HG03280 (cell line): Measurements from ENCODE around the gene ALPL.

ENCODE experiments used
- ATAC-seq: cut with Tn5 transposase; IDR thresholded peaks from one replicate; pipeline ENCODE4 v1.9.1; 2021; ENCODE audit warnings: mild to moderate bottlenecking, moderate library complexity; ENCODE audit not compliant: unreplicated experiment

ALPL gene

DNA sequence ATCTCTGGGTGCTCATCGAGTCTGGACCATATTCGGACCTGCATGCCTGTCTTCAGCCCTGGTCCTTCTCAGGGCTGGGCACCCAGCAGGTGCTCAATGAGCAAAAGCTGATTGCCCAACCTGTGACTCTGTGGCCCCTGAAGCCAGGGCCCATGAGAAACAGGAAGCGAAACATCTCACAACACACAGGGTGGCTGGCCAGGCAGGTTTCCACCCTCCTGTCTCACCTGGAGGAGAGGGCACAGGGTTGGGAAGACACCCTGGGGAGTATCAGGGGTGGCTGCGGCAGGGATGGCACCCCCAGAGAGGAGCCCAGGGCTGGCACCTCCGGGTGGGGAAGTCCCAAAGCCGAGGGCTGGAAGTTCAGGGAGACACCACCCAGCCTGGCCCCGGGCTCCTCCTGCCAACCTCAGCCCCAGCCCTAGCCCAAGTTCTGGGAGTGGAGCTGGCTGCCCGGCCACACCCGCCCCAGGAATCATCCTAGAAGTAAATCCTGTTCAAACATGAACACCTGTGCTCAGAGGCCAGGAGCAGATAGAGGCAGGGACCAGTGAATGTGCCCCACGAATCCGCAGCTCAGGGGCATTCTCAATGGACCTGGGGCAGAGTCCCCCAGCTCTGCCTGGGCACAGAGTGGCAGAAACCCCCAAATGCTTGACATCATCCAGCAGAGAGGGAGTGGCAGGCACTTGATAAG lies 105.3 kb downstream of the ALPL start:
- ATAC-seq, result no peak

DNA sequence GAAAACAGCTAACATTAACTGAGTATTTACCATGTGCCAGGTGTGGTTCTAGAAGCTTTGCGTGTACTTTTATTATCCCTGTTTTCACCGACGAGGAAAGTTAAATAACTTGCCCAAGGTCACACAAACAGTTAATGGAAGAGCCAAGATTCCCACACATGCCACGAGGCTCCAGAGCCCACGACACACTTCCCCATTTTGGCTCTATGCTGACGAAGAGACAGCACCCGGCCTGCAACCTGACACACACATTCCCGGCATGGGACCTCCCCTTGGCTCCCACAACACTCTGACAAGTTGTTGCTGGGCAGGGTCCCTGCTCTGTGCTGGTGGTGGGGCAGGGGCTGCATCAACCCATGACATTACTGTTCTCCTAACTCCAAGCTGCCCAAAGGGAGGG lies 107.1 kb downstream of the ALPL start:
- ATAC-seq, result no peak

DNA sequence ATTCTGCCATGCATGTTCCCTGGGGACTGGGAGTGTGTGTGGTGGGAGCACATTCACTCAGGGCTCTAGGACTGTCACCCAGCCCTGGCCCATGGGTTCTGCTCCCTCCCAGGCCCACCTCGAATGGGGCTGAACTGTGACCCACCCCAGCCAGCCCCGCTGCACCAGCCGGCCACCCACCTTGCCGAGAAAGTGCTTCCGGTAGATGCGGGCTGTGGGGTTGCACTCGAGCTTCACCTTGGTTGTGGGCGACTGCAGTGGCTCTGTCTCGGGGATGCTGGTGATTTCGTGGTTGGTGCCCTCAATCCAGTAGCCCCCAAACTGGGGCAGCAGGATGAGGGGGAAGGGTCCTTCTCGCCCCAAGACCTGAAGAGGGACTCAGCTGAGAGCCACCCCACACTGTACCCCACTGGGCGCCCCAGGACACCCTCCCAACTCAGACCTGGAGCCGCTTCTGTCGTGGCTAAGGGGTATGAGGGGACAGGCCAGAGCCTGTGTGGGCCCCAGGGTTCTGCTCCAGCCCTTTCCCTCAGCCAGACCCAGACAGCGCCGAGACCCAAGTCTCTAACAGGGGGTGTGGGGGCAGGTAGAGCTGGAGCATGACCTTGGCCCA lies 108.0 kb downstream of the ALPL start:
- ATAC-seq, result no peak

DNA sequence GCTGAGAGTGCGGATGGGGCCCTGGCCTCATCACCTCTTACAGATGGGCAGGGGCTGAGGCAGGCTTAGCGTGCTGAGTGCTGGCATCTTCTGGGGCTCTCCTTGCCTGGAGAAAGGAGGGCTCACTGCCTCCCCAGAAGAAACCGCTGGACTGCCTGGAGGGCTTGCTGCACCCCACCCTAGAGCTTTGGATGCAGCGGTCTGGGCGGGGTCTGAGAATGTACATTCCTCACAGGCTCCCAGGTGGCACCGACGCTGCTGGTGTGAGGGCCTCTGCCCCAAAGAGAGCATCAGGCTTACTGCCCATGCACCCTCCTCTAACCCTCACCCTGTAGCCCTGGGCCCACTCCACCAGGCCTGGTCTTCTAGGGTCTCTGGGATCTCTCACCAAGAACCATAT lies 108.8 kb downstream of the ALPL start:
- no peak for ATAC-seq

DNA sequence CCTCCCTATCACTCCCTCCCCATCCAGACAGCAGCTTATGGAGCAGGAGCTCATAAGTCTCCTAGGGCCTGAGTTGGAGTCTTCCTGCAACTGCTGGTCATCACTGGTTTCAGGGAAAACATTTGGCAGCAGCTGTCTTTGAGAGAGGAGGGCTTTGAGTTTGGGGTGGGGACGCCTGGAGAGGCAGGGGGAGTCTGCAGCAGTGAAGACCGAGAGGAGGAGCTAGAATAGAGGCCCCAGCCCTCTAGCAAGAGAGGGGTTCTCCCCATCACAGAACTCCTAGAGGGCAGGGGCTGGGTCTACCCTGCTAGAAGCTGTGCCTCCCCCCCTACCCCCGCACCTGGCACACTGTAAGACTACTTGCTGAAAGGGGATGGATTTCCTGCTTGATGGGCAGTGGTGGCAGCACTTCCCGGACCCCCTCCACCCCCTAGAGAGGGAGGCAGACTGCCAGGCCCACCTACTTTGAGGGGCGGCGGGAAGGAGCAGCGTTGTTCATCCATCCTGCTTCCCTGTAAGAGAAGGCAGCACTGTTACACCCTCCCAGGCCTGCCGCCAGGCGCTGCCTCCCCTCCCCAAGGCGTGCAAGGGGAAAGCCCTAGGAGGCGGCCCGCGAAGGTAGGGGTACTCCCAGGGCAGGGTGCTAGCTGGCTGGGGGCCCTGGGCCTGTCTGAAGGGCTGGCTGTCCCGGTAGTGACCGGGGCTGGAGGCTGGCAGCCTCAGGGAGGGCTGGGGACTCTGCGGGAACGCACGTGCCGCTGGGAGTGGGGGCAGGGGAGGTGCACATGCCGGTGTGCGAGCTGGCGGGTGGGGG lies 109.5 kb downstream of the ALPL start:
- no peak for ATAC-seq

DNA sequence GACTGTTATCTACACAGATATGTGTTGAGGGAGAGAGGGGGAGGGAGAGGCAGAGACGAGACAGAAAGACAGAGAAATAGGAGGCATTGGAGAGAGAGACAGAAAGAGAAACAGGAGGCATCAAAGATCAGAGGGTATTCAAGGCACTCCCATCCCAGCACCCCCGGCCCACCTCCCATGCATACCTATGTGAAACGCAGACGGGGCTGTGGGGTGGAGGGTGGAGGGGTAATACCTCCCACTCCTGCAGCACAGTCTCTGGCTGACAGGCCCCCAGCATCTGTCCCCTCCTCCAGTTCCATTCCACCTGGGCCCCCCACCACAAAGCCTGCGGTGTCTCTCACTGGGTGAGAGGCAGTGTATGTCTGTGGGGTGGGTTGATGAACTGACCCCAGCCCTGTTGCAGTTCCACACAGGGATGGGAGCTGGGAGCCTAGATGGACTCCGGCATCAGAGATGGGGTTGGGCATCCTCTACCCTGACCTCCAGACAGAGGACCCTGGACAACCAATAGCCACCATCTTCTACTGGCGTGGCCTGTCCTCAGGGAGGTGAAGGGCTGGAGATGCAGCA lies 110.2 kb downstream of the ALPL start:
- ATAC-seq, result no peak

DNA sequence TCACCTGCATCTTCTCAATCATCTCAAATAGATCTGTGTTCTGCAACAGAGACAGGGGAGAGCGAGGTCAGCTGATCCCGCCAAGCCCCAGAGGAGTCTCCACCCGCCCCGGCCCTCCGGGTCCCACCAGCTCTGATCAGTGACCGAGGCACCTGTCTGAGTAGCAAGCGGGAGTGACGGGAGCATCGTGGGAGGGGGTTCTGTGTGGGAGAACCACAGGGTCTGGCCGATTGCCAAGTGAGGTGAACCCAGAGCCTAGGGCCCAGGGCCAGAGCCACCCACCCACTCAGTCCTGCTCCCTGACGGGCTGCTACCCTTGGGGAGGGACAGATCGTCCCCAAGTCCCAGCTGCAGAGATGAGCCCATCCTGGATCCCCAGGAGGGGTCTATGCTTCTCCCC lies 110.8 kb downstream of the ALPL start:
- no peak for ATAC-seq

DNA sequence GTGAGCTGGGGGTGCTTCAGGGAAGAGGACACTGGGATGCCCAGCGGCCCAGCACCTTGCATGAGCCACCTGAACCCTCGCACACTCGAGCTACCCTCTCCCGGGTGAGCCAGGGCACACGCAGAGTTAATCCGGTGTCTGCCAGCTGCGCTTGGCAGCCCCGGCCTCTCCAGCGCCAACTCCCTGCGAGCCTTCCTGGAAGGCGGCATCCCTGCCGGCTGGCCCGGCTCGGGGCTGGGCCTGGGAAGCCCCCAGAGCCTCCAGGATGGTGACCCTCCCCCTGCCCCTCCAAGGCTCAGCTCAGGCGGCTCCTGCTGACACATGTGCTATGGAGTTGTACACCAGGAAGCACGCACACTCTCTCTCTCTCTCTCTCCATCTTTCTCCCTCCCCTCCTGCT lies 111.3 kb downstream of the ALPL start:
- ATAC-seq, result no peak

DNA sequence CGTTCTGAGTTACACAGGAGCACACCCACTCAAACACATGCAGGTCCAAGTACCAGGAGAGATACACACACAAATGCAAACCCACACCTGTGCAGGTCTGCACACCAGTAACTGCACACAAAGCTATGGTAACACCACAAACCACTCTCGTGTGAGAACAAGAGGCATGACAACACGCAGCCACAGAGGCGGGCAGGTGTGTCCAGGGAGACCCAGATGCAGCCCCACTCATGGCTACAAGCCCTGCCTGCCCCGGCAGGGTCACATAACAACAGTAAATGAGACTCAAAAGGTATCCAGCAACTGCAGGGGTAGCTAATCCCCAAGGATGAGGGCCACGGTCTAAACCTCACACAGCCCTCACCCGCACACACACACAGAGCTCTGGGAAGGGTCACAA lies 111.8 kb downstream of the ALPL start:
- ATAC-seq, result no peak

DNA sequence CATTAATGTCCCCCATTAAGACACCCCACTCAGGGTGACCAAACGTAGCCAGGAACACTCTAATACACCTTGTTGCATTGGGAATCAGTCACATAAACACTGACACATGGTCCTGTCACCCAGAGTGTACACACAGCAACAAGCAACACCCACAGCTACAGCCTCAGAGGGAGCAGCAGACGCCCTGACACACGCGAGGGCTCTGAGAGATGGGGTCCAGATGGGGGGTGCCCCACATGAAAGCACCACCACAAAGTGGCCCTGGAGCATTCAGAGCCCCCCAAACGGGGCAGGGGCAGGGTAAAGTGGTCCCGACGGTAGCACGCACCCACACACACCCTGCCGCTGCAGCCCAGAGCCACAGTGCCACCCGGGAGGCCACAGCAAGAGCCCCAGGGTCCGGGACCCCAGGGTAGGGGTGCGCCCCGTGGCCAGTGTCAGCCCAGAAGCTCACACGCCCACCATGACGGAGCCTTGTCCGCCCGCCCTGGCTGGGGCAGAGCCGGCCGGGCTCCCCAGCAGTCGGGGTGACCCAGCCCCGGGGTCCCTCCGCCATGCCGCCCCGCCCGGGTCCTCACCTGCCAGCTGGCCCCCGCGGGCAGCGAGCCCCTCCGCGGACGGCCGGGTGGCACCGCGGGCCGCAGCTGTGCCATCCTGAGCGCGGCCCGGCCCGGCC lies 112.7 kb downstream of the ALPL start:
- ATAC-seq, result no peak

DNA sequence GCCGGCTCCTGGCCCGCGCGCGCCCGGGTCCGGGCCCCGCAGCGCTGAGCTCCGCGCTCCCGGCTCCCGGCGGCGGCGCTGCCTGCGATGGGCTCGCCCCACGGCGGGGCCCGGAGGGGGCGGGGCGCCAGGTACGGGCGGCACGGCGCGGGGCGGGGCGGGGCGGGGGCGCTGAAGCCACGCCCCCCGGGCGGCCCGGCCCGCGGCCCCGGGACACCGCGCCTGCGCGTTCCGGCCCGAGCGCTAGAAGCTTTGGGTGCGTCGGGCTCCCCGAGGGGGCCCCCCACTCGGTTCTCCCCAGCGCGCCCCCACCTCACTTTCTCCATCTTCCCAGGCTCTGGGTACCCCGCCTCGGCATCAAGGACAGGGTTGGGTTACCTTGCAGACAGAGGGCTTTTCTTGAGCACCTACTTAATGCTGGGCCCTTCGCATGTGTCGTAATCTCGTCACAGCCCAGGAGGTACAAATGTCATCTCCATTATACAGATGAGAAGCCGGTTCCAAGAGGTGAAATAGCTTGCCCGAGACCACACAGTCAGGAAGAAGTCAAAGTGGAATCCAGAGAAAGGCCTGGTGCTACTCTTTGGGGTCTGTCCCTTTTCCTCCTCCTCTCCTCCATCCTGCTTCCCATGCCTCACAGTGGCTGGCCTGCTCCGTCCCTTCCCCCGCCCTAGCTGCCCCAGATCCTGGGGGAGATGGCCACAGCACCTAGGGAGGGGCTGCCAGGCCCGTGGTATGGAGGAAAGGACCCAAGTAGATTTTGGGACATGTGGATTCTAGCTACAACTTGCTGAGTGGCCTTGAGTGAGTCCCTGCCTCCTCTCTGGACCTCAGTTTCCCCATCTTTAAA lies 113.5 kb downstream of the ALPL start:
- ATAC-seq, result no peak

DNA sequence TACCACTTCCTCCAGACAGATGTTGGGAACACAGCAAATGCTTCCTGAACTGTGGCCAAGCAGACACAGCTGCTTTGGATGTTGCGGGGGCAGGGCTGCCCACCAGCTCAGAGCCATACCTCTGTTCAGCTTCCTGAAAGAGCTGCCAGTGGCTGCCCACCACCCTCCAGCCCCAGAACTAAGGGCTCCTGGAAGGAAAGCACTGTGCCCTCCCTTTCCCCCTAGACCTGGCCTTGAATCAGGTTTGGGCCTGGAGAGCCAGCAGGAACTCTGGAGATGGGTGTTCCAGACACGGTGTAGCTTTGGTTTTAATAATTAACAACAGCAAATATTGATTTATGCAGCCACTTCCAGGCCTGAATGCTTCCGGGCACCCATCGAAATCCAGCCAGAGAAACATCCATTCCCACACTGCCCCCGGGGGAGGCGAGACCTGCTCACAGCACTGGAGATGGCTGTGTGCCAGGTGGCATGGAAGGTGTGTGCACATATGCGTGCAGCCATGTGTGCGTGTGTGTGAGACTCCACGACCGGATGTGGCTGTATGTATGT lies 114.3 kb downstream of the ALPL start:
- no peak for ATAC-seq

DNA sequence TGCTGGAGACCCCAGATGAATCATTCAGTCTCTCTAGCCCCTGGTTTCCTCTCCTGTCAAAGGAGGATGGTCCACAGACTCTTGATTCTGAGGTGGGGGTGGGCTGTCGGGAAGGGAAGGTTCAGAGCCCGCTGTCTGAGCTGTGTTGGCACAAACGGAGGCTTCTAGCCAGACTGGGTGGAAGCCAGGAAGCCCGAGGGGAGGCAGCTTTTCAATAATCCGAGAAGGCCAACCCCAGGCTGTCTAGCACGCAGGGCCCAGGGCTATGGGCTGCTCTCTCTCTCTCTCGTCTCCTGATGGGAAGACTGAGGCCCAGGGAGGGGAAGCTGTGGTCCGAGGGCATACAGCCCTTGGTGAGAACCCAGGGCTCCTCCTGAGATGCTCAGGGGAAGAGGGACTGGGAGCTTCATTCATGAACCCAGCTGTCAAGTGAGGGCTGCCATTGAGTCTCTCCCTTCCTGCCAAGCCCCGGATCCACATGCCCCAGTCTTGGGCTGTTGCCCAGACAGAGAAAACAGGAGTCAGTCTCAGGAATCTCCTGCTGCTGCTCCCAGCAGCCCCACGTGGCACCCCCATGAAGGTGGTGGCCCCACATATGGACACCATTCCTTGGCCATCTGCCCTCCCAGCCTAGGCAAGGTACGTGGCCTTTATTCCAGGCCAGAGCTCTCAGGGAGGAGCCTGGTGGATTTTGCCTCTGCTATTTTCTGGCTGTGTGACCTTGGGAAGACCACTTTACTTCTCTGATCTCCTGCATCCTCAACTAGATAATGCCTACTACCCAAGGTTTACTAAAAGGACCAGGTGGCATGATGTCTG lies 115.6 kb downstream of the ALPL start:
- no peak for ATAC-seq

DNA sequence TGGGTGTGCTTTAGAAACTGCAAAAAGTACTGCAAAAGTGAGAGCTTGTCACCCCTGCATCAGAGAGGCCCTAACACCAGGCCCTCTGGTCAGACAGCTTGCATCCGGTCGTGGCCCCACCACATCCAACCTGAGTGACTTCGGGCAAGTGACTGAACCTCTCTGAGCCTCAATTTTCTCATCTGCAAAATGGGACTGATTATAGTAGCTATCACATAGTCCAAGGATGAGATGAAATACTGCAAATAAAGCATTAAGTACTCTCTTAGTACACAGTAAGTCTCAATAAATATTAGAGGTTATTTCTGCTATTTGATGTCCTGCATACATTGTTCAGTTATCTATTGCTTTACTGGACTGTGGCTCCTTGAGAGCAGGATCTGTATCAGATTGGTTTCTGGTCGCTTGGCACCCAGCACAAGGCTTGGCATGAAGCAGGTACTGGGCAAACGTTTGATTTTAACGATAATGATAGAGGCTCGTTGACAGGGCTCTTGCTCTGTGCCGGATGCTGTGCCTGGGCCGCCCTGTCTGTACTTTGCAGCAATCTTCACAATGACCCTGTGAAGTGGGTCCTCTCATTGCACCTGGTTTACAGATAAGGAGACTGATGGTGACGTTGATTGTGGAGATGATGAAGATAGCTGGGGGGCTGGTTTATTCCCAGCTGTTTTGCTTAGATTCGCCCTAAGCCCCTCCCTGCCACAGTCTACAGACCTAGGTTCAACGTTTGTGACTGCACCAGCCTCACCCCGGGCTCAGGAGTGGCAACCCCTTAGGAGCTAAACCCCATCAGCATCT lies 116.4 kb downstream of the ALPL start:
- ATAC-seq, result no peak

DNA sequence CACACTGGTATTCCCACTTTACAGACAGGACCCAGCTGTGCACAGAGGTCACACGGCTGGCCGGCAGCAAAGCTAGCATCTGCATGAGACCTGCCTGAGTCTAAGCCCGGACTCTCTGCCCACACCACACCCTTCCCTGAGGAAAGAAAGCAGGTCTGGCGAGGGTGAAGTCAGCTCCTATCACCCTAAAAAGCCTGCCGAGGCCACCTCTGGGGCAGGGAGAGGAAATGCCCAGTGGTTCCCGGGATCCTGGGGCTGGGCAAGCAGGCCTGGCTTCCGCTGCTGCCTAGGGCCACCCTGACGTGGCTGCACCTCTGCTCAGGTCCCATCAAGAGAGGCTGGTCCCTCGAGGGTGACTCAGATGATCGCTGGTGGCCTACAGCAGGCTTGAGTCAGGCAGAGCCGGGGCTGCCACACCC lies 117.7 kb downstream of the ALPL start:
- no peak for ATAC-seq
